Activated CD4-positive, alpha-beta memory T cell treated with anti-CD3 and anti-CD28 coated beads for 36 hours (primary cell): ENCODE results near the gene TMEM187. TPM values are rescaled to one million over a fixed set of nuclear protein-coding genes. Genes with fewer than 3 reads are reported as not detected.
"Not testable (repeated sequence)": the region's sequence is repeated elsewhere in the genome, so short reads cannot be mapped to it uniquely, and the experiment has no call there.

ENCODE experiments used
- CTCF ChIA-PET: fragments of 350-600 bp; sonication (Branson Sonifier 250); formaldehyde crosslinking; loops from one replicate; lab custom pipeline; 2021; ENCODE audit warnings: antibody characterized with exemption, inconsistent platforms; lab: Charles Lee
- POLR2A ChIA-PET: fragments of 350-600 bp; sonication (Branson Sonifier 250); formaldehyde crosslinking; loops from one replicate; lab custom pipeline; 2021; ENCODE audit warnings: antibody characterized with exemption; lab: Charles Lee
- DNase-seq: peaks from one replicate; pipeline ENCODE4 v3.0.0-alpha.2; 2020
- H3K27ac Mint-ChIP-seq: one replicate; pipeline ENCODE4 v1.8.0; 2021; ENCODE audit warnings: mixed read lengths
- H3K27me3 Mint-ChIP-seq: one replicate; pipeline ENCODE4 v1.8.0; 2021; ENCODE audit warnings: mixed read lengths
- H3K36me3 Mint-ChIP-seq: one replicate; pipeline ENCODE4 v1.8.0; 2021; ENCODE audit warnings: mixed read lengths
- H3K4me1 Mint-ChIP-seq: one replicate; pipeline ENCODE4 v1.8.0; 2021; ENCODE audit warnings: low read depth, mixed read lengths
- H3K4me3 Mint-ChIP-seq: one replicate; pipeline ENCODE4 v1.8.0; 2021; ENCODE audit warnings: mild to moderate bottlenecking, mixed read lengths
- H3K9me3 Mint-ChIP-seq: one replicate; pipeline ENCODE4 v1.8.0; 2021; ENCODE audit warnings: mixed read lengths
- intact Hi-C: fragments of 100-400 bp; cut with micrococcal nuclease; formaldehyde crosslinking; loops from one replicate; pipeline ENCODE4 v1.15.1; 2023
- total RNA-seq, 2 experiments: library from RNA; stranded (reverse); gene quantifications; one replicate each; pipeline ENCODE4 v1.2.3, GENCODE V29; 2021

TMEM187 gene
- total RNA-seq, 2 experiments from 2014 or later, result 8.6 to 9.1 TPM

- DNase-seq, result no peak
- Mint-ChIP-seq H3K4me3 (no peak overlapping the region), H3K27ac (peak overlapping the region; percentile 69), H3K27me3 (no peaks in the 10 kb centered on the region), H3K9me3 (no peaks in the 10 kb centered on the region), H3K4me1 (peaks cover 19% of the 10 kb centered on the region), H3K36me3 (no peaks in the 10 kb centered on the region)
- ChIA-PET CTCF (interaction anchor here (1.3 to 2.9 kb wide), 2 partner anchors 16 to 23 kb away, joined by 3 to 9 read pairs; no protein-coding TSS in a partner anchor), POLR2A (interaction anchor here (0.8 to 1.3 kb wide), 2 partner anchors 8 to 16 kb away, joined by 3 to 5 read pairs; no protein-coding TSS in a partner anchor)
- intact Hi-C loops, result no loop called here
These were observed 17.6 kb downstream of the TMEM187 start for GRCh38 chrX:153989973-153990655.

GRCh38 chrX:153991013-153991580, 18.5 kb downstream of the TMEM187 start:
- Mint-ChIP-seq H3K36me3 (no peaks in the 10 kb centered on the region), H3K4me3 (no peak overlapping the region), H3K9me3 (no peaks in the 10 kb centered on the region), H3K4me1 (peaks cover 19% of the 10 kb centered on the region), H3K27ac (no peak overlapping the region), H3K27me3 (no peaks in the 10 kb centered on the region)
- POLR2A ChIA-PET, result no interaction called here
- CTCF ChIA-PET, result no interaction called here
- intact Hi-C loops, result no loop called here
- no peak for DNase-seq

DNA sequence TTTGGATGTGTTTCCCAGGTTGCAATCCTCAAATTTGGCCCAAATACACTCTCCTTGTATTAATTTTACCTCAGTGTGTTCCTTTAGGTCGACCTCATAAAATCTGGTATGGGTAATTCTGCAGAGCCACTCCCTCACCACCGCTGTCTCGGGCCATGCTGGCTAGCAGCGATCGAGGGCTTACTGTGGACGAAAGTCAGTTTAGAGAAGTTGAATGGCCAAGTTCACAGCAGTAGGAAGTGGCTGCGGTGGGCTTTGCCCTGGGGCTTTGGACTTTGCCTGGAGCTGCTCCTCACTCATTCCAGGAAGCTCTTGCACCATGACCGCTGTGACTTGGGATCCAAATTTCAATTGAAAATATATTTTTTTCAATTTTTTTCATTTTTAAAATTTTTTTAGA, 19.6 kb downstream of the TMEM187 start:
- ChIA-PET CTCF (no interaction called here), POLR2A (no interaction called here)
- intact Hi-C loops, result no loop called here
- H3K4me3 Mint-ChIP-seq, result no peak overlapping the region
- H3K4me1 Mint-ChIP-seq, result peaks cover 19% of the 10 kb centered on the region
- DNase-seq, result no peak
- no peaks in the 10 kb centered on the region for H3K27me3 Mint-ChIP-seq
- no peaks in the 10 kb centered on the region for H3K9me3 Mint-ChIP-seq
- no peaks in the 10 kb centered on the region for H3K36me3 Mint-ChIP-seq
- H3K27ac Mint-ChIP-seq, result no peak overlapping the region

GRCh38 chrX:153993079-153993478, 20.5 kb downstream of the TMEM187 start:
- CTCF ChIA-PET, result interaction anchor here (1.0 kb wide), 1 partner anchor 21 kb away, joined by 3 read pairs; no protein-coding TSS in a partner anchor

GRCh38 chrX:153993978-153994377, 21.4 kb downstream of the TMEM187 start:
- no peak for DNase-seq
- intact Hi-C loops, result no loop called here
- no peak overlapping the region for H3K4me3 Mint-ChIP-seq
- H3K27ac Mint-ChIP-seq, result no peak overlapping the region
- ChIA-PET POLR2A (no interaction called here), CTCF (interaction anchor here (1.0 kb wide), 1 partner anchor 20 kb away, joined by 3 read pairs; no protein-coding TSS in a partner anchor)
- H3K4me1 Mint-ChIP-seq, result peaks cover 19% of the 10 kb centered on the region
- no peaks in the 10 kb centered on the region for H3K36me3 Mint-ChIP-seq
- H3K9me3 Mint-ChIP-seq, result no peaks in the 10 kb centered on the region
- H3K27me3 Mint-ChIP-seq, result no peaks in the 10 kb centered on the region

More at GRCh38 chrX:153993079-153993478, 20.5 kb downstream of the TMEM187 start:
- Mint-ChIP-seq H3K4me1 (peaks cover 19% of the 10 kb centered on the region), H3K9me3 (no peaks in the 10 kb centered on the region), H3K4me3 (no peak overlapping the region), H3K36me3 (no peaks in the 10 kb centered on the region), H3K27me3 (no peaks in the 10 kb centered on the region), H3K27ac (no peak overlapping the region)
- POLR2A ChIA-PET, result no interaction called here
- DNase-seq, result no peak
- intact Hi-C loops, result no loop called here

GRCh38 chrX:153994398-153994797, 21.8 kb downstream of the TMEM187 start:
- H3K4me3 Mint-ChIP-seq, H3K27ac Mint-ChIP-seq, DNase-seq, H3K27me3 Mint-ChIP-seq, H3K9me3 Mint-ChIP-seq, H3K36me3 Mint-ChIP-seq, intact Hi-C loops, POLR2A ChIA-PET, CTCF ChIA-PET: not testable (repeated sequence)
- peaks cover 16% of the 10 kb centered on the region for H3K4me1 Mint-ChIP-seq

DNA sequence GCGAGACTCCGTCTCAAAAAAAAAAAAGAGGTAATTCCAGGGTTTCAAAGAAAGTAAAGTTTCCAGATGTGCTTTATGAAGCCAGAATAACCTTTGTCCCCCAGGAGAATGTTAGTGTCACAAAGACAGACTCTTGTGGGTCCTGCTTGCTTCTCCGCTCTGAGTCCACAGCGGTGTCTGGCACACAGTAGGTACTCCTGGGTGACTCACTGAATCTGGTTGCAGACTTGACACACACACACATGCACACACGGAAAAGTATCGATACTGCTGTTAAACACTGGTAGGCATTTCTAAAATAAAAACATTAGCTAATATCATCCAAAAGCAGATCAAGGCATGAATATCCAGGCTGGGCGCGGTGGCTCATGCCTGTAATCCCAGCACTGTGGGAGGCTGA, 22.9 kb downstream of the TMEM187 start:
- no peak for DNase-seq
- Mint-ChIP-seq H3K36me3 (no peaks in the 10 kb centered on the region), H3K27ac (no peak overlapping the region), H3K27me3 (no peaks in the 10 kb centered on the region), H3K4me3 (no peak overlapping the region), H3K9me3 (no peaks in the 10 kb centered on the region), H3K4me1 (peaks cover 6% of the 10 kb centered on the region)
- intact Hi-C loops, result no loop called here
- ChIA-PET CTCF (no interaction called here), POLR2A (no interaction called here)

GRCh38 chrX:153999359-154000037, 26.9 kb downstream of the TMEM187 start:
- Mint-ChIP-seq H3K36me3 (peaks cover 3% of the 10 kb centered on the region), H3K27me3 (no peaks in the 10 kb centered on the region), H3K4me3 (no peak overlapping the region), H3K9me3 (no peaks in the 10 kb centered on the region), H3K27ac (no peak overlapping the region), H3K4me1 (peaks cover 11% of the 10 kb centered on the region)
- CTCF ChIA-PET, result interaction anchor here (0.6 to 6.2 kb wide), 2 partner anchors 14 to 390 kb away, joined by 3 to 37 read pairs; no protein-coding TSS in a partner anchor
- POLR2A ChIA-PET, result no interaction called here
- intact Hi-C loops, result no loop called here
- DNase-seq, result no peak

- no peak overlapping the region for H3K27ac Mint-ChIP-seq
- H3K36me3 Mint-ChIP-seq, result peaks cover 3% of the 10 kb centered on the region
- peaks cover 11% of the 10 kb centered on the region for H3K4me1 Mint-ChIP-seq
- H3K9me3 Mint-ChIP-seq, result no peaks in the 10 kb centered on the region
- no peak overlapping the region for H3K4me3 Mint-ChIP-seq
- CTCF ChIA-PET, result interaction anchor here (0.6 to 6.2 kb wide), 2 partner anchors 14 to 391 kb away, joined by 3 to 37 read pairs; no protein-coding TSS in a partner anchor
- DNase-seq, result no peak
- intact Hi-C loops, result no loop called here
- no peaks in the 10 kb centered on the region for H3K27me3 Mint-ChIP-seq
- POLR2A ChIA-PET, result no interaction called here
These were observed 27.5 kb downstream of the TMEM187 start for GRCh38 chrX:154000051-154000450.

DNA sequence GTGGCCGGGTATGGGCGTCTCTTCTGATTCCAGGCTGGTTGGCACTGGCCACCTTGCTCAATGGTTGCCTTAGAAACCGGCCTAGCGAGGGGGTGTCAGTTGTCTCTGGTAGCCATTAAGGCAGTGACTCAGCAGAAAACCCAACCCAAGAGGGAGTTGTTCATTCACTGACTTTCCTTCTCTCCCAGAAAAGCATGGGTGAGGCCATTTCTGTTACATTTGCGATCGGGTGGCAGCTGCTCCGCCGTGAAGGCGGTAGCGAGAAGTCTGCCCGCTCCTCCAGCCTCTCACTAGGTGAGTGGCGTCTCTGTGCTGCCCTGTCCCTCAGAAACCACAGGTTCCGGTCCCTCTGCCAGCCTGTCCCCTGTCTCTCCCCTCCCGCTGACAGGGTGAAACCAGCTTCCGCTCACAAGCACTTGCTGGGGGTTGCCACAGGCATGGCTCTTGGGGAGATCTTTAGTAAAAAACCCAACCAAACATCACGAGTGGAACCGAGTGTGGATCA, 29.7 kb downstream of the TMEM187 start:
- Mint-ChIP-seq H3K27me3 (no peaks in the 10 kb centered on the region), H3K27ac (peak overlapping the region; percentile 87), H3K9me3 (no peaks in the 10 kb centered on the region), H3K4me3 (peak overlapping the region; percentile 65), H3K36me3 (peaks cover 8% of the 10 kb centered on the region), H3K4me1 (peaks cover 11% of the 10 kb centered on the region)
- ChIA-PET CTCF (interaction anchor here (6.2 kb wide), 1 partner anchor 11 kb away, joined by 37 read pairs; no protein-coding TSS in a partner anchor), POLR2A (interaction anchor here (0.6 to 2.0 kb wide), 4 partner anchors 10 to 410 kb away, joined by 3 to 6 read pairs (median 3); partner anchors contain the start of genes HCFC1 and TMEM187)
- DNase-seq, result peak; percentile 70
- intact Hi-C loops, result loop anchor here (1.0 kb wide), 1 partner anchor 30 kb away; the partner anchor contains the start of gene TMEM187

DNA sequence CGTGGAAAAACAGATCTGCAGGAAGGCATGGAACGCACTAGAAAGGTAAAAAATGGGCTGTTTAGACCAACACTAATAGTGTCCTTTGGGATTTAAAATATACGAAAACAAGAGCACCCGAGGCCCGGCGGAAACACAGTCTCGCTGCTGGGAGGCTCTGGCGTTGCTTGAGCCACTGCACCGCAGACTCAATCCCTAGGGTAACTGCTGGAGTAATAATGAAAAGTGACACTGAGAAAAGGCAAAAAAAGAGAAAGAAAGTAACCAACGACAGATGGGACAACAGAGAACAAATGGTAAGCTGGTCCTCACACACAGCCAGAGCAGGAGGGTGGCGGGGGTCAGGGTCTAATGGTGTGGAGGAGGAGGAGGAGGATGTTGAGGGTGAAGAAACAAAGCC, 31.8 kb downstream of the TMEM187 start:
- ChIA-PET POLR2A (no interaction called here), CTCF (interaction anchor here (6.2 kb wide), 1 partner anchor 9 kb away, joined by 37 read pairs; no protein-coding TSS in a partner anchor)
- H3K4me1 Mint-ChIP-seq, result peaks cover 11% of the 10 kb centered on the region
- H3K4me3 Mint-ChIP-seq, result no peak overlapping the region
- DNase-seq, result no peak
- H3K36me3 Mint-ChIP-seq, result peaks cover 11% of the 10 kb centered on the region
- intact Hi-C loops, result no loop called here
- no peaks in the 10 kb centered on the region for H3K27me3 Mint-ChIP-seq
- H3K27ac Mint-ChIP-seq, result no peak overlapping the region
- no peaks in the 10 kb centered on the region for H3K9me3 Mint-ChIP-seq

- peaks cover 23% of the 10 kb centered on the region for H3K36me3 Mint-ChIP-seq
- no peaks in the 10 kb centered on the region for H3K27me3 Mint-ChIP-seq
- H3K27ac Mint-ChIP-seq, result no peak overlapping the region
- H3K4me1 Mint-ChIP-seq, result peaks cover 8% of the 10 kb centered on the region
- no peak for DNase-seq
- ChIA-PET POLR2A (no interaction called here), CTCF (no interaction called here)
- H3K9me3 Mint-ChIP-seq, result no peaks in the 10 kb centered on the region
- H3K4me3 Mint-ChIP-seq, result no peak overlapping the region
- intact Hi-C loops, result no loop called here
These were observed 34.4 kb downstream of the TMEM187 start for GRCh38 chrX:154006947-154007346.
